Heart right ventricle (tissue), 16 donors: ENCODE data around the gene STC2. TPM values are rescaled to one million over a fixed set of nuclear protein-coding genes. Genes with fewer than 3 reads are reported as not detected.

Experiments
- ATAC-seq, 8 donors: fragments of 200-7000 bp; cut with Tn5 transposase; one replicate each; pipeline ENCODE4 v1.9.1; 2020; ENCODE audit warnings: mild to moderate bottlenecking in 8 of 8, moderate library complexity in 8 of 8, moderate number of reproducible peaks in 1 of 8
- DNase-seq, 2 donors: peaks; one replicate each; pipeline ENCODE4 v3.0.0-alpha.2; 2020
- H3K27ac ChIP-seq, 10 donors: fragments of 200-600 bp; sonication (generic) in 2 of 10; one replicate each; pipeline versions ENCODE4 v1.5.0 to v1.8.0; 2020 to 2022; ENCODE audit warnings: mild to moderate bottlenecking in 3 of 10
- H3K27me3 ChIP-seq, 7 donors: fragments of 200-600 bp; one replicate each; pipeline ENCODE4 v1.8.0; 2021 to 2022; ENCODE audit warnings: mild to moderate bottlenecking in 2 of 7
- H3K36me3 ChIP-seq, 9 donors: fragments of 200-600 bp; sonication (generic) in 1 of 9; one replicate each; pipeline versions ENCODE4 v1.5.0 to v1.8.0; 2020 to 2022; ENCODE audit warnings: mild to moderate bottlenecking in 2 of 9
- H3K4me1 ChIP-seq, 9 donors: fragments of 200-600 bp; sonication (generic) in 1 of 9; one replicate each; pipeline versions ENCODE4 v1.5.0 to v1.8.0; 2020 to 2022; ENCODE audit warnings: mild to moderate bottlenecking in 4 of 9
- H3K4me3 ChIP-seq, 10 donors: fragments of 200-600 bp; sonication (generic) in 2 of 10; one replicate each; pipeline versions ENCODE4 v1.5.0 to v1.8.0; 2020 to 2022; ENCODE audit warnings: mild to moderate bottlenecking in 7 of 10, moderate library complexity in 2 of 10
- H3K9me3 ChIP-seq, 11 donors: fragments of 200-600 bp in 10 of 11; sonication (generic) in 2 of 11; one replicate each; pipeline versions ENCODE4 v1.5.0 to v1.8.0; 2013 to 2022; ENCODE audit warnings: mild to moderate bottlenecking in 2 of 11, control low read depth in 1 of 11, moderate library complexity in 1 of 11
- WGBS, 2 donors: extraction: QIAGEN DNeasy Blood & Tissue Kit; methylation state at CpG; one replicate each; pipeline ENCODE4 v1.1.7; 2013; ENCODE audit warnings: inconsistent platforms in 1 of 2; 5-methylcytosine and 5-hydroxymethylcytosine counted together
- intact Hi-C, 10 donors: fragments of 100-400 bp; cut with DNase I; formaldehyde crosslinking; loops; one replicate each; pipeline versions ENCODE4 v1.11.1 to v1.14.2; 2022
- polyA plus RNA-seq, 2 donors: library from polyadenylated mRNA; stranded (reverse); fragments of 200-250 nt; gene quantifications; one replicate each; pipeline ENCODE4 v1.2.3, GENCODE V29; 2013
- total RNA-seq, 10 donors: library from RNA; stranded (reverse); fragmentation: NEBNext Ultra II Directional in 3 of 10; extraction: Animal tissue kit (Norgen Biotek cat#: 25700) in 3 of 10; gene quantifications; one replicate each; pipeline versions ENCODE4 v1.2.1 to v1.2.4, GENCODE V29; 2021 to 2023
- TF ChIP-seq, protein P1 (sequence below), 9 donors: fragments of 200-600 bp; sonication (generic) in 2 of 9; IDR thresholded peaks; one replicate each; pipeline versions ENCODE4 v1.5.0 to v1.8.0; 2021 to 2022; ENCODE audit warnings: antibody characterized with exemption in 9 of 9, mild to moderate bottlenecking in 5 of 9, moderate library complexity in 1 of 9
- donor health status: Arrhythmogenic right ventricular cardiomyopathy.
- donor health status: ischemic (EF 13 %, LVEDD 7.1; RV severe dilation, severe dysfunction).
- donor health status: healthy with polysubstance abuse.
- donor health status: DM: no; HTN: yes; CAD: no.
- donor health status: DM: no; HTN: no; CAD: no.
- donor health status: ischemic (EF 25% LVEDD 6.9; RV normal size, moderate dysfunction).
- donor health status: ischemic (EF 25% LVEDD 5.7; RV mildly dilated, moderate dysfunction).
- donor health status: healthy.
- donor health status: DM: yes; HTN: yes; CAD: no.
- donor health status: Ischemic cardiomyopathy.
- donor health status: ischemic (EF 35%, LVEDD 5.7; RV mildly dilated, moderate dysfunction).
- donor health status: nonischemic (EF 11% LVEDD 7.7; RV severe dilation, severe dysfunction).
- donor health status: DM: yes; HTN: yes; CAD: no.
- donor health status: PGD.
- donor health status: ischemic (EF 29% LVEDD 5.4; RV normal size, mild dysfunction).
- donor health status: nonischemic (EF 23%, LVEDD 6.1; RV moderate dilation, normal function).

Gene STC2
- total and polyA plus RNA-seq, 12 donors: 3.7 to 26.9 (median 6.2) TPM

- peak overlapping the region in 5 of 10 donors; percentile 8 to 61 (median 37) for H3K27ac ChIP-seq
- 62 to 68% methylated on average over 15 of the region's 15 CpGs for WGBS, 2 donors
- peaks cover 12 to 39% (median 26%) of the 10 kb centered on the region in 9 donors for H3K4me1 ChIP-seq
- TF ChIP-seq, protein P1, sequence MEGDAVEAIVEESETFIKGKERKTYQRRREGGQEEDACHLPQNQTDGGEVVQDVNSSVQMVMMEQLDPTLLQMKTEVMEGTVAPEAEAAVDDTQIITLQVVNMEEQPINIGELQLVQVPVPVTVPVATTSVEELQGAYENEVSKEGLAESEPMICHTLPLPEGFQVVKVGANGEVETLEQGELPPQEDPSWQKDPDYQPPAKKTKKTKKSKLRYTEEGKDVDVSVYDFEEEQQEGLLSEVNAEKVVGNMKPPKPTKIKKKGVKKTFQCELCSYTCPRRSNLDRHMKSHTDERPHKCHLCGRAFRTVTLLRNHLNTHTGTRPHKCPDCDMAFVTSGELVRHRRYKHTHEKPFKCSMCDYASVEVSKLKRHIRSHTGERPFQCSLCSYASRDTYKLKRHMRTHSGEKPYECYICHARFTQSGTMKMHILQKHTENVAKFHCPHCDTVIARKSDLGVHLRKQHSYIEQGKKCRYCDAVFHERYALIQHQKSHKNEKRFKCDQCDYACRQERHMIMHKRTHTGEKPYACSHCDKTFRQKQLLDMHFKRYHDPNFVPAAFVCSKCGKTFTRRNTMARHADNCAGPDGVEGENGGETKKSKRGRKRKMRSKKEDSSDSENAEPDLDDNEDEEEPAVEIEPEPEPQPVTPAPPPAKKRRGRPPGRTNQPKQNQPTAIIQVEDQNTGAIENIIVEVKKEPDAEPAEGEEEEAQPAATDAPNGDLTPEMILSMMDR (IDR thresholded peaks at IDR 0.05): no peak
- H3K9me3 ChIP-seq: peaks cover 0 to 11% (median 4%) of the 10 kb centered on the region in 11 donors
- peaks cover 0 to 7% (median 0%) of the 10 kb centered on the region in 7 donors for H3K27me3 ChIP-seq
- H3K36me3 ChIP-seq: no peaks in the 10 kb centered on the region
- intact Hi-C loops: loop anchor here in 1 of 10 donors (1.0 kb wide), 1 partner anchor 19 kb away; no protein-coding TSS in a partner anchor
- no peak overlapping the region for H3K4me3 ChIP-seq
- DNase-seq: peak in 1 of 2 donors; percentile 53
- ATAC-seq: peak; percentile 11 to 73 (median 36)
These were observed 17.1 kb downstream of the STC2 start for GRCh38 chr5:173310861-173311785.

GRCh38 chr5:173310218-173310769 is 17.9 kb downstream of the STC2 start:
- peak in 2 of 8 donors; percentile 14 to 39 for ATAC-seq
- 82 to 86% methylated on average over 8 of the region's 8 CpGs for WGBS, 2 donors
- H3K4me3 ChIP-seq: no peak overlapping the region

DNA sequence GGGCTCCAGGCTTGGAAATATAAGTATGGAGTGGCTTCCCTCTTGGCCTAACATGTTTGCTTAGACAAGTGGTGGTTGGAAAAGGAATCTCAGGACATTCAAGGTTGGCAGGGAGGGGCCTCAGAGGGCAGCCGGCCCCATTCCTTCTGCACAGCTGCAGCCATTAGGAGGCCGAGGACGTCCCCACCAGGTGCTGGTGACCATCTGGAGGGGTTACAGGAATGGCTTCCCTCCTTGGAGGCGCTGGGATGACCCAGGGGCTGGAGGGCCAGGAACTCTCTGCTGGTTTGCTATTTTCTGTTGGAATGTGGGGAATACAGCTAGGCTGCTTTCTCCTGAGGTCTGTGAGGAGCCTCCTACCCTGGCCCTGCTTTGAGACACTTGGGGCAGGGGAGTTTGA is 18.5 kb downstream of the STC2 start:
- peaks cover 0 to 7% (median 0%) of the 10 kb centered on the region in 7 donors for H3K27me3 ChIP-seq
- TF ChIP-seq, protein P1 (IDR thresholded peaks at IDR 0.05): no peak
- H3K27ac ChIP-seq: no peak overlapping the region
- DNase-seq: no peak
- H3K36me3 ChIP-seq: no peaks in the 10 kb centered on the region
- intact Hi-C loops: loop anchor here in 1 of 10 donors (1.0 kb wide), 1 partner anchor 17 kb away; no protein-coding TSS in a partner anchor
- WGBS, 2 donors: 96 to 97% methylated on average over 4 of the region's 4 CpGs
- H3K4me3 ChIP-seq: no peak overlapping the region
- peaks cover 0 to 11% (median 4%) of the 10 kb centered on the region in 11 donors for H3K9me3 ChIP-seq
- H3K4me1 ChIP-seq: peaks cover 1 to 25% (median 15%) of the 10 kb centered on the region in 9 donors
- ATAC-seq: no peak

More at GRCh38 chr5:173310218-173310769, 17.9 kb downstream of the STC2 start:
- peaks cover 6 to 30% (median 18%) of the 10 kb centered on the region in 9 donors for H3K4me1 ChIP-seq
- intact Hi-C loops: loop anchor here in 1 of 10 donors (1.0 kb wide), 1 partner anchor 18 kb away; no protein-coding TSS in a partner anchor
- no peaks in the 10 kb centered on the region for H3K36me3 ChIP-seq
- peaks cover 0 to 7% (median 0%) of the 10 kb centered on the region in 7 donors for H3K27me3 ChIP-seq
- DNase-seq: no peak
- H3K9me3 ChIP-seq: peaks cover 0 to 11% (median 4%) of the 10 kb centered on the region in 11 donors
- TF ChIP-seq, protein P1 (IDR thresholded peaks at IDR 0.05): no peak
- peak overlapping the region in 5 of 10 donors; percentile 8 to 61 (median 37) for H3K27ac ChIP-seq

GRCh38 chr5:173308226-173308625 is 20.0 kb downstream of the STC2 start:
- H3K36me3 ChIP-seq: no peaks in the 10 kb centered on the region
- peaks cover 0 to 19% (median 15%) of the 10 kb centered on the region in 9 donors for H3K4me1 ChIP-seq
- H3K27me3 ChIP-seq: no peaks in the 10 kb centered on the region
- intact Hi-C loops: no loop called here
- H3K27ac ChIP-seq: no peak overlapping the region
- no peak overlapping the region for H3K4me3 ChIP-seq
- peaks cover 0 to 11% (median 4%) of the 10 kb centered on the region in 11 donors for H3K9me3 ChIP-seq
- DNase-seq (no peak), ATAC-seq (no peak)
- TF ChIP-seq, protein P1 (IDR thresholded peaks at IDR 0.05): no peak
